HCT116 (cell line): ENCODE measurements around the gene TRMT1. TPM values are rescaled to one million over a fixed set of nuclear protein-coding genes. Genes with fewer than 3 reads are reported as not detected.

ENCODE experiments used
- ATAC-seq: fragments of 200-7000 bp; cut with Tn5 transposase; 2 replicates; pipeline ENCODE4 v1.9.1; 2020; ENCODE audit warnings: mild to moderate bottlenecking, moderate library complexity
- BruUV-seq: library from RNA; stranded (reverse); fragments of 400-500 nt; replicated peaks from 2 replicates; lab custom pipeline; 2021; lab: Mats Ljungman, UMichigan
- CTCF ChIA-PET: fragments of 300-600 bp; sonication (Branson Sonifier 250); formaldehyde crosslinking; loops from one replicate; lab custom pipeline; 2021; ENCODE audit warnings: antibody characterized with exemption; lab: Charles Lee
- POLR2A ChIA-PET: fragments of 300-600, 350-600 bp; sonication (Branson Sonifier 250); formaldehyde crosslinking; loops from one replicate; lab custom pipeline; 2021; ENCODE audit warnings: antibody characterized with exemption; lab: Charles Lee
- RAD21 ChIA-PET, 2 experiments: fragments of 300-600 bp; sonication (Branson Sonifier 250); formaldehyde crosslinking; loops; one replicate each; lab custom pipeline; 2023; ENCODE audit warnings: low total read pairs in 2 of 2; ENCODE audit not compliant: uncharacterized antibody in 2 of 2, unreplicated experiment in 2 of 2, low non-redundant PET in 1 of 2; lab: Charles Lee
- DNase-seq: peaks from one replicate; pipeline ENCODE4 v3.0.0-alpha.2; 2010; ENCODE audit warnings: low read depth, low spot score
- H2AFZ ChIP-seq: fragments of 200-600 bp; shearing (Covaris generic), sonication (generic); 2 replicates; pipeline ENCODE4 v1.6.1; 2017; ENCODE audit warnings: low read depth, mixed run types, mixed read lengths, antibody characterized with exemption, low read length; ENCODE audit not compliant: poor library complexity, severe bottlenecking
- H3K27ac ChIP-seq: 2 replicates; pipeline ENCODE4 v1.5.1; 2012; ENCODE audit warnings: low read depth, low read length
- H3K27me3 ChIP-seq: fragments of 200-600 bp; sonication (generic); 2 replicates; pipeline ENCODE4 v1.6.1; 2016; ENCODE audit warnings: mixed run types, low read length, mixed read lengths; ENCODE audit not compliant: insufficient read depth
- H3K36me3 ChIP-seq, 2 experiments: fragments of 200-500 bp in 1 of 2; fragments of 200-600 bp in 1 of 2; sonication (Bioruptor generic) in 1 of 2; sonication (generic) in 1 of 2; 2 replicates each; pipeline versions ENCODE4 v1.5.1 to v1.6.1; 2014 to 2016; ENCODE audit warnings: low read length in 2 of 2, inconsistent platforms in 1 of 2, mixed read lengths in 1 of 2, mixed run types in 1 of 2; ENCODE audit not compliant: insufficient read depth in 2 of 2, control insufficient read depth in 1 of 2
- H3K4me1 ChIP-seq, 2 experiments: fragments of 200-600 bp in 1 of 2; sonication (generic) in 1 of 2; 2 replicates each; pipeline versions ENCODE4 v1.5.1 to v1.6.1; 2012 to 2017; ENCODE audit warnings: low read length in 2 of 2, inconsistent platforms in 1 of 2, mild to moderate bottlenecking in 1 of 2, mixed read lengths in 1 of 2, mixed run types in 1 of 2, moderate library complexity in 1 of 2; ENCODE audit not compliant: insufficient read depth in 2 of 2, control insufficient read depth in 1 of 2
- H3K4me2 ChIP-seq: fragments of 200-600 bp; sonication (generic); 2 replicates; pipeline ENCODE4 v1.6.1; 2017; ENCODE audit warnings: mixed run types, low read length, mixed read lengths
- H3K4me3 ChIP-seq, 2 experiments: fragments of 200-600 bp in 1 of 2; sonication (generic) in 1 of 2; replicated peaks in 1 of 2; 2 replicates each; pipeline ENCODE4 v1.5.1; 2011 to 2016; ENCODE audit warnings: low read length in 2 of 2, control low read depth in 1 of 2, low read depth in 1 of 2, mild to moderate bottlenecking in 1 of 2, mixed read lengths in 1 of 2, mixed run types in 1 of 2
- H3K79me2 ChIP-seq: fragments of 200-600 bp; sonication (generic); 2 replicates; pipeline ENCODE4 v1.6.1; 2017; ENCODE audit warnings: mild to moderate bottlenecking, mixed run types, low read length, moderate library complexity, mixed read lengths; ENCODE audit not compliant: insufficient read depth
- H3K9ac ChIP-seq: fragments of 200-600 bp; sonication (generic); 2 replicates; pipeline ENCODE4 v1.6.1; 2016; ENCODE audit warnings: low read length, mixed read lengths
- H3K9me2 ChIP-seq: fragments of 200-600 bp; sonication (generic), shearing (Covaris generic); 2 replicates; pipeline ENCODE4 v1.6.1; 2017; ENCODE audit warnings: mixed run types, mild to moderate bottlenecking, moderate library complexity; ENCODE audit not compliant: insufficient read depth
- H3K9me3 ChIP-seq, 2 experiments: fragments of 200-500 bp in 1 of 2; fragments of 200-600 bp in 1 of 2; sonication (Bioruptor generic) in 1 of 2; sonication (generic) in 1 of 2; 2 replicates each; pipeline ENCODE4 v1.6.1; 2014 to 2017; ENCODE audit warnings: low read length in 2 of 2, mixed read lengths in 2 of 2, inconsistent platforms in 1 of 2, low read depth in 1 of 2, mild to moderate bottlenecking in 1 of 2, mixed run types in 1 of 2, moderate library complexity in 1 of 2; ENCODE audit not compliant: control insufficient read depth in 1 of 2, insufficient read depth in 1 of 2
- H4K20me1 ChIP-seq: fragments of 200-600 bp; sonication (generic), shearing (Covaris generic); 2 replicates; pipeline ENCODE4 v1.6.1; 2017; ENCODE audit warnings: mixed run types, mild to moderate bottlenecking, moderate library complexity; ENCODE audit not compliant: insufficient read depth
- ATF3 ChIP-seq: IDR thresholded peaks from 2 replicates; pipeline ENCODE4 v1.6.1; 2012
- CEBPB ChIP-seq: IDR thresholded peaks from 2 replicates; pipeline ENCODE4 v1.6.1; 2012; ENCODE audit warnings: low read depth
- CTCF ChIP-seq, 3 experiments: fragments of 200-600 bp in 1 of 3; sonication (generic) in 1 of 3; IDR thresholded peaks in 2 of 3; conservative IDR thresholded peaks in 1 of 3; 2 replicates each; pipeline ENCODE4 v1.5.1; 2012 to 2017; ENCODE audit warnings: low read depth in 2 of 3, low read length in 2 of 3, antibody characterized with exemption in 1 of 3, borderline replicate concordance in 1 of 3, control low read depth in 1 of 3, mild to moderate bottlenecking in 1 of 3, mixed read lengths in 1 of 3, mixed run types in 1 of 3, moderate library complexity in 1 of 3; ENCODE audit not compliant: insufficient read depth in 1 of 3
- EGR1 ChIP-seq: IDR thresholded peaks from 2 replicates; pipeline ENCODE4 v1.6.1; 2012; ENCODE audit warnings: low read depth
- EZH2 ChIP-seq: fragments of 200-600 bp; sonication (generic); IDR thresholded peaks from 2 replicates; pipeline ENCODE4 v1.6.1; 2017; ENCODE audit warnings: antibody characterized with exemption, mixed run types
- EZH2phosphoT487 ChIP-seq: fragments of 200-600 bp; IDR thresholded peaks from 2 replicates; pipeline ENCODE4 v1.6.1; 2018; ENCODE audit warnings: antibody characterized with exemption, borderline replicate concordance
- FOSL1 ChIP-seq: IDR thresholded peaks from 2 replicates; pipeline ENCODE4 v1.6.1; 2012; ENCODE audit warnings: low read depth
- JUND ChIP-seq: IDR thresholded peaks from 2 replicates; pipeline ENCODE4 v1.6.1; 2012
- POLR2AphosphoS5 ChIP-seq: IDR thresholded peaks from 2 replicates; pipeline ENCODE4 v1.6.1; 2011; ENCODE audit warnings: mild to moderate bottlenecking, low read depth, low read length, moderate library complexity
- RAD21 ChIP-seq: IDR thresholded peaks from 2 replicates; pipeline ENCODE4 v1.6.1; 2012; ENCODE audit warnings: low read depth, mild to moderate bottlenecking
- REST ChIP-seq: IDR thresholded peaks from 2 replicates; pipeline ENCODE4 v1.6.1; 2012; ENCODE audit warnings: low read depth
- SP1 ChIP-seq: IDR thresholded peaks from 2 replicates; pipeline ENCODE4 v1.6.1; 2012; ENCODE audit warnings: low read depth
- SRF ChIP-seq: IDR thresholded peaks from 2 replicates; pipeline ENCODE4 v1.6.1; 2012; ENCODE audit warnings: low read depth
- YY1 ChIP-seq: IDR thresholded peaks from 2 replicates; pipeline ENCODE4 v1.6.1; 2011; ENCODE audit warnings: low read length, low read depth, moderate library complexity, mild to moderate bottlenecking; ENCODE audit not compliant: insufficient replicate concordance; ENCODE audit errors: extremely low read depth
- ZBTB33 ChIP-seq: IDR thresholded peaks from 2 replicates; pipeline ENCODE4 v1.6.1; 2011; ENCODE audit warnings: mild to moderate bottlenecking, low read length, moderate library complexity; ENCODE audit not compliant: insufficient replicate concordance; ENCODE audit errors: extremely low read depth
- ZFX ChIP-seq: fragments of 450-650 bp; IDR thresholded peaks from 2 replicates; pipeline ENCODE4 v1.6.1; 2017
- intact Hi-C: fragments of 100-400 bp; cut with micrococcal nuclease; formaldehyde crosslinking; loops from 2 replicates; pipeline ENCODE4 v1.10.0; 2022
- total RNA-seq: library from RNA; stranded (reverse); gene quantifications from one replicate; pipeline ENCODE4 v1.2.1, GENCODE V29; 2021; ENCODE audit not compliant: unreplicated experiment

The TRMT1 gene
- total RNA-seq, 1 experiment from 2014 or later, result 84.4 TPM

GRCh38 chr19:13057744-13058143 is 58.8 kb downstream of the TRMT1 start:
- Histone ChIP-seq H3K79me2 (no peaks in the 10 kb centered on the region; the same call in 1 of the 2 replicates), H4K20me1 (no peaks in the 10 kb centered on the region), H3K4me3 (no peak overlapping the region), H2AFZ (no peak overlapping the region), H3K36me3 (no peaks in the 10 kb centered on the region), H3K27me3 (no peaks in the 10 kb centered on the region), H3K9ac (0 out of 2 replicates have a peak overlapping the region, but pooled peaks have one; percentile 2), H3K9me2 (no peaks in the 10 kb centered on the region), H3K4me1 (peaks cover 75 to 91% of the 10 kb centered on the region in 2 experiments), H3K27ac (no peak overlapping the region; the same call in 1 of the 2 replicates), H3K9me3 (no peaks in the 10 kb centered on the region), H3K4me2 (no peak overlapping the region)
- ATAC-seq (no peak), DNase-seq (no peak)
- RAD21 ChIA-PET, result no interaction called here
- POLR2A ChIA-PET, result no interaction called here
- BruUV-seq, result no TSS peak
- CTCF ChIA-PET, result interaction anchor here (0.9 to 8.6 kb wide), 5 partner anchors 26 to 92 kb away, joined by 3 to 155 read pairs (median 3); no protein-coding TSS in a partner anchor
- TF ChIP-seq JUND (no peak), ZBTB33 (no peak), RAD21 (no peak), ATF3 (no peak), CTCF (IDR thresholded peaks at IDR 0.05 in 2 of 3, conservative IDR thresholded peaks at IDR 0.05 in 1 of 3; ENCODE audit: borderline replicate concordance in 1 of 3, insufficient read depth in 1 of 3, low read depth in 2 of 3, low read length in 2 of 3) (no peak), EZH2 (no peak), CEBPB (no peak), ZFX (no peak), FOSL1 (no peak), EZH2phosphoT487 (no peak), EGR1 (no peak), SRF (no peak), YY1 (no peak), SP1 (no peak), POLR2AphosphoS5 (no peak), REST (no peak)
- intact Hi-C loops, result no loop called here
